A549 (cell line): ENCODE measurements around the gene PLEKHA6.

Experiments used
- CEBPB ChIP-seq, 2 experiments: fragments of >200 bp in 1 of 2; sonication (Bioruptor Twin) in 1 of 2; formaldehyde crosslinking in 1 of 2; IDR thresholded peaks; 2 replicates each; pipeline ENCODE4 v1.6.1; 2012 to 2016
- JUN ChIP-seq, 2 experiments: fragments of >200 bp; sonication (Bioruptor Twin); formaldehyde crosslinking; IDR thresholded peaks; 2 replicates in 1 of 2; 3 replicates in 1 of 2; pipeline ENCODE4 v1.6.1; 2016 to 2017
- MAFK ChIP-seq: fragments of 450-650 bp; IDR thresholded peaks from 2 replicates; pipeline ENCODE4 v1.6.1; 2014; ENCODE audit not compliant: partially characterized antibody
- MYC ChIP-seq: IDR thresholded peaks from 2 replicates; pipeline ENCODE4 v1.6.1; 2012; ENCODE audit warnings: mild to moderate bottlenecking, inconsistent platforms, low read length, improper control_type of control experiment, borderline replicate concordance
- PHF8 ChIP-seq: fragments of 200-600 bp; sonication (generic); IDR thresholded peaks from 2 replicates; pipeline ENCODE4 v1.6.1; 2016; ENCODE audit warnings: low read depth, mild to moderate bottlenecking, antibody characterized with exemption, moderate library complexity, borderline replicate concordance
- POLR2A ChIP-seq: IDR thresholded peaks from 2 replicates; pipeline ENCODE4 v1.6.1; 2012; ENCODE audit warnings: mild to moderate bottlenecking, low read length
- POLR2AphosphoS2 ChIP-seq: conservative IDR thresholded peaks from 2 replicates; pipeline ENCODE4 v1.6.1; 2012; ENCODE audit warnings: low read length, improper control_type of control experiment, inconsistent platforms
- TF ChIP-seq, protein P1 (sequence below): fragments of >200 bp; sonication (Bioruptor Twin); formaldehyde crosslinking; IDR thresholded peaks from 3 replicates; pipeline ENCODE4 v1.5.1; 2016
- TF ChIP-seq, protein P2 (sequence below): fragments of 150-350 bp; IDR thresholded peaks from 2 replicates; pipeline ENCODE4 v1.6.1; 2014; ENCODE audit warnings: low read depth, mild to moderate bottlenecking, low read length
- TF ChIP-seq, protein P3 (sequence below): fragments of 450-650 bp; IDR thresholded peaks from 2 replicates; pipeline ENCODE4 v1.6.1; 2014; ENCODE audit warnings: antibody characterized with exemption
- TF ChIP-seq, protein P4 (sequence below): fragments of 250-450 bp; sonication (Bioruptor Pico); IDR thresholded peaks from 2 replicates; pipeline ENCODE4 v1.5.0; 2021; ENCODE audit warnings: mild to moderate bottlenecking, moderate library complexity, borderline replicate concordance
- TF ChIP-seq, protein P5 (sequence below): fragments of 200-600 bp; sonication (generic); IDR thresholded peaks from 2 replicates; pipeline ENCODE4 v1.6.1; 2016; ENCODE audit warnings: antibody characterized with exemption, mild to moderate bottlenecking, moderate library complexity

DNA sequence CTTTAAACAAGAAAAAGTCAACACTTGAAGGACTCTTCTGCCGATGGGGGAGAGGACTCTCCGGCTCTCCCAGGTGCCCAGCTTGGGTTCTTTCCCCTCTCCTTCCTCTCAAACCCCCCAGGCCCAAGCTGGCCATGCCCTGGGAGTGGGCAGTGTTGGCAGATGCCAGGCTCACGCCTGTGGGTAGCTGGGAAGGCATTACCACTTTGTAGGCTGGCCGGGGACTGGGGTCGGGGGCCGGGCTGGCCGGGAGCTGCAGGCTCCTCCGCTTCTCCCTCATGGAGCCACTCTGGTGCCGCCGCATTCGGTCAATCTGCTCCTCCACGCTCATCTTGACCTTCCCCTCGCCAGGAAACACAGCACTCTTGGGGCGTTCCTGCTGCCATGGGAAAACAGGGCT, 129.5 kb downstream of the PLEKHA6 start:
- TF ChIP-seq, protein P1, sequence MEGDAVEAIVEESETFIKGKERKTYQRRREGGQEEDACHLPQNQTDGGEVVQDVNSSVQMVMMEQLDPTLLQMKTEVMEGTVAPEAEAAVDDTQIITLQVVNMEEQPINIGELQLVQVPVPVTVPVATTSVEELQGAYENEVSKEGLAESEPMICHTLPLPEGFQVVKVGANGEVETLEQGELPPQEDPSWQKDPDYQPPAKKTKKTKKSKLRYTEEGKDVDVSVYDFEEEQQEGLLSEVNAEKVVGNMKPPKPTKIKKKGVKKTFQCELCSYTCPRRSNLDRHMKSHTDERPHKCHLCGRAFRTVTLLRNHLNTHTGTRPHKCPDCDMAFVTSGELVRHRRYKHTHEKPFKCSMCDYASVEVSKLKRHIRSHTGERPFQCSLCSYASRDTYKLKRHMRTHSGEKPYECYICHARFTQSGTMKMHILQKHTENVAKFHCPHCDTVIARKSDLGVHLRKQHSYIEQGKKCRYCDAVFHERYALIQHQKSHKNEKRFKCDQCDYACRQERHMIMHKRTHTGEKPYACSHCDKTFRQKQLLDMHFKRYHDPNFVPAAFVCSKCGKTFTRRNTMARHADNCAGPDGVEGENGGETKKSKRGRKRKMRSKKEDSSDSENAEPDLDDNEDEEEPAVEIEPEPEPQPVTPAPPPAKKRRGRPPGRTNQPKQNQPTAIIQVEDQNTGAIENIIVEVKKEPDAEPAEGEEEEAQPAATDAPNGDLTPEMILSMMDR, result no peak
- no peak for TF ChIP-seq POLR2A
- TF ChIP-seq PHF8, result no peak
- no peak for TF ChIP-seq JUN (IDR thresholded peaks at IDR 0.05)
- TF ChIP-seq, protein P2, sequence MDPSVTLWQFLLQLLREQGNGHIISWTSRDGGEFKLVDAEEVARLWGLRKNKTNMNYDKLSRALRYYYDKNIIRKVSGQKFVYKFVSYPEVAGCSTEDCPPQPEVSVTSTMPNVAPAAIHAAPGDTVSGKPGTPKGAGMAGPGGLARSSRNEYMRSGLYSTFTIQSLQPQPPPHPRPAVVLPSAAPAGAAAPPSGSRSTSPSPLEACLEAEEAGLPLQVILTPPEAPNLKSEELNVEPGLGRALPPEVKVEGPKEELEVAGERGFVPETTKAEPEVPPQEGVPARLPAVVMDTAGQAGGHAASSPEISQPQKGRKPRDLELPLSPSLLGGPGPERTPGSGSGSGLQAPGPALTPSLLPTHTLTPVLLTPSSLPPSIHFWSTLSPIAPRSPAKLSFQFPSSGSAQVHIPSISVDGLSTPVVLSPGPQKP, result no peak
- TF ChIP-seq CEBPB (IDR thresholded peaks at IDR 0.05), result no peak
- no peak for TF ChIP-seq MYC
- no peak for TF ChIP-seq POLR2AphosphoS2
- TF ChIP-seq MAFK, result no peak
- TF ChIP-seq, protein P3, sequence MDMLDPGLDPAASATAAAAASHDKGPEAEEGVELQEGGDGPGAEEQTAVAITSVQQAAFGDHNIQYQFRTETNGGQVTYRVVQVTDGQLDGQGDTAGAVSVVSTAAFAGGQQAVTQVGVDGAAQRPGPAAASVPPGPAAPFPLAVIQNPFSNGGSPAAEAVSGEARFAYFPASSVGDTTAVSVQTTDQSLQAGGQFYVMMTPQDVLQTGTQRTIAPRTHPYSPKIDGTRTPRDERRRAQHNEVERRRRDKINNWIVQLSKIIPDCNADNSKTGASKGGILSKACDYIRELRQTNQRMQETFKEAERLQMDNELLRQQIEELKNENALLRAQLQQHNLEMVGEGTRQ, result no peak
- TF ChIP-seq, protein P4, sequence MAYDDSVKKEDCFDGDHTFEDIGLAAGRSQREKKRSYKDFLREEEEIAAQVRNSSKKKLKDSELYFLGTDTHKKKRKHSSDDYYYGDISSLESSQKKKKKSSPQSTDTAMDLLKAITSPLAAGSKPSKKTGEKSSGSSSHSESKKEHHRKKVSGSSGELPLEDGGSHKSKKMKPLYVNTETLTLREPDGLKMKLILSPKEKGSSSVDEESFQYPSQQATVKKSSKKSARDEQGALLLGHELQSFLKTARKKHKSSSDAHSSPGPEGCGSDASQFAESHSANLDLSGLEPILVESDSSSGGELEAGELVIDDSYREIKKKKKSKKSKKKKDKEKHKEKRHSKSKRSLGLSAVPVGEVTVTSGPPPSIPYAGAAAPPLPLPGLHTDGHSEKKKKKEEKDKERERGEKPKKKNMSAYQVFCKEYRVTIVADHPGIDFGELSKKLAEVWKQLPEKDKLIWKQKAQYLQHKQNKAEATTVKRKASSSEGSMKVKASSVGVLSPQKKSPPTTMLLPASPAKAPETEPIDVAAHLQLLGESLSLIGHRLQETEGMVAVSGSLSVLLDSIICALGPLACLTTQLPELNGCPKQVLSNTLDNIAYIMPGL (CRISPR knock-in tag), result no peak
- TF ChIP-seq, protein P5, sequence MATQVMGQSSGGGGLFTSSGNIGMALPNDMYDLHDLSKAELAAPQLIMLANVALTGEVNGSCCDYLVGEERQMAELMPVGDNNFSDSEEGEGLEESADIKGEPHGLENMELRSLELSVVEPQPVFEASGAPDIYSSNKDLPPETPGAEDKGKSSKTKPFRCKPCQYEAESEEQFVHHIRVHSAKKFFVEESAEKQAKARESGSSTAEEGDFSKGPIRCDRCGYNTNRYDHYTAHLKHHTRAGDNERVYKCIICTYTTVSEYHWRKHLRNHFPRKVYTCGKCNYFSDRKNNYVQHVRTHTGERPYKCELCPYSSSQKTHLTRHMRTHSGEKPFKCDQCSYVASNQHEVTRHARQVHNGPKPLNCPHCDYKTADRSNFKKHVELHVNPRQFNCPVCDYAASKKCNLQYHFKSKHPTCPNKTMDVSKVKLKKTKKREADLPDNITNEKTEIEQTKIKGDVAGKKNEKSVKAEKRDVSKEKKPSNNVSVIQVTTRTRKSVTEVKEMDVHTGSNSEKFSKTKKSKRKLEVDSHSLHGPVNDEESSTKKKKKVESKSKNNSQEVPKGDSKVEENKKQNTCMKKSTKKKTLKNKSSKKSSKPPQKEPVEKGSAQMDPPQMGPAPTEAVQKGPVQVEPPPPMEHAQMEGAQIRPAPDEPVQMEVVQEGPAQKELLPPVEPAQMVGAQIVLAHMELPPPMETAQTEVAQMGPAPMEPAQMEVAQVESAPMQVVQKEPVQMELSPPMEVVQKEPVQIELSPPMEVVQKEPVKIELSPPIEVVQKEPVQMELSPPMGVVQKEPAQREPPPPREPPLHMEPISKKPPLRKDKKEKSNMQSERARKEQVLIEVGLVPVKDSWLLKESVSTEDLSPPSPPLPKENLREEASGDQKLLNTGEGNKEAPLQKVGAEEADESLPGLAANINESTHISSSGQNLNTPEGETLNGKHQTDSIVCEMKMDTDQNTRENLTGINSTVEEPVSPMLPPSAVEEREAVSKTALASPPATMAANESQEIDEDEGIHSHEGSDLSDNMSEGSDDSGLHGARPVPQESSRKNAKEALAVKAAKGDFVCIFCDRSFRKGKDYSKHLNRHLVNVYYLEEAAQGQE, result no peak
